ENCODE data around the gene MMUT. TPM values are rescaled to one million over a fixed set of nuclear protein-coding genes. Genes with fewer than 3 reads are reported as not detected.

Gene MMUT
- total RNA-seq, 2 experiments from 2014 or later = 9.0 to 17.2 TPM

DNA sequence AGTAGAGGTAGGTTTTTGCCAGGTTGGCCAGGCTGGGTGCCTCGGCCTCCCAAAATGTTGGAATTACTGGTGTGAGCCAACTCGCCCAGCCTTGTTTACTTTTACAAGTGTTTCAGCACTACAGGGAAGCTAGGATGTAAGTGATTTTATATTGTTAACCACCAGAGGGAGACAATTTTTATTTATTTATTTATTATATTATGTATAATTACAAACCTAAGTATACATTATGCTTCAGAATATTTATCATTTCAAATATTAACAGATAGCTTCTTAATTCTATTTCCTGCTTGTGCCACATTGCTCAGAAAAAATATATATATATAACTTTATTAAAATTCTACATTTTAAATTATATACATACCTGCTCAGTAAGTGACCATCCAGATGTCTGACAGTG is 9.8 kb downstream of the MMUT start:
- Histone ChIP-seq H3K27ac (ENCODE audit: low read depth, low read length, poor library complexity, severe bottlenecking) (no peak overlapping the region), H3K36me3 (ENCODE audit: insufficient read depth, low read length) (peaks cover 40% of the 10 kb centered on the region), H4K20me1 (ENCODE audit: insufficient read depth, low read length) (no peaks in the 10 kb centered on the region), H3K9me2 (ENCODE audit: insufficient read depth, low read length) (no peaks in the 10 kb centered on the region), H3K4me3 (ENCODE audit: low read depth, low read length, poor library complexity, severe bottlenecking) (no peak overlapping the region), H2AFZ (ENCODE audit: low read length) (no peak overlapping the region), H3K9me3 (ENCODE audit: low read length) (no peaks in the 10 kb centered on the region), H3K79me2 (ENCODE audit: insufficient read depth, low read depth, low read length) (no peaks in the 10 kb centered on the region), H3K4me1 (ENCODE audit: insufficient read depth, low read length, poor library complexity, severe bottlenecking) (no peaks in the 10 kb centered on the region), H3K4me2 (ENCODE audit: low read length) (no peak overlapping the region)
- TF ChIP-seq, protein P1, sequence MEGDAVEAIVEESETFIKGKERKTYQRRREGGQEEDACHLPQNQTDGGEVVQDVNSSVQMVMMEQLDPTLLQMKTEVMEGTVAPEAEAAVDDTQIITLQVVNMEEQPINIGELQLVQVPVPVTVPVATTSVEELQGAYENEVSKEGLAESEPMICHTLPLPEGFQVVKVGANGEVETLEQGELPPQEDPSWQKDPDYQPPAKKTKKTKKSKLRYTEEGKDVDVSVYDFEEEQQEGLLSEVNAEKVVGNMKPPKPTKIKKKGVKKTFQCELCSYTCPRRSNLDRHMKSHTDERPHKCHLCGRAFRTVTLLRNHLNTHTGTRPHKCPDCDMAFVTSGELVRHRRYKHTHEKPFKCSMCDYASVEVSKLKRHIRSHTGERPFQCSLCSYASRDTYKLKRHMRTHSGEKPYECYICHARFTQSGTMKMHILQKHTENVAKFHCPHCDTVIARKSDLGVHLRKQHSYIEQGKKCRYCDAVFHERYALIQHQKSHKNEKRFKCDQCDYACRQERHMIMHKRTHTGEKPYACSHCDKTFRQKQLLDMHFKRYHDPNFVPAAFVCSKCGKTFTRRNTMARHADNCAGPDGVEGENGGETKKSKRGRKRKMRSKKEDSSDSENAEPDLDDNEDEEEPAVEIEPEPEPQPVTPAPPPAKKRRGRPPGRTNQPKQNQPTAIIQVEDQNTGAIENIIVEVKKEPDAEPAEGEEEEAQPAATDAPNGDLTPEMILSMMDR (conservative IDR thresholded peaks at IDR 0.05; ENCODE audit: low read length) = peak; percentile 66; the same call in 1 of the 2 replicates
- TF ChIP-seq EZH2phosphoT487 (IDR thresholded peaks at IDR 0.05; ENCODE audit: borderline replicate concordance, low read depth, low read length) = no peak
- POLR2A ChIA-PET = interaction anchor here (1.1 to 1.5 kb wide), 2 partner anchors 12 to 16 kb away, joined by 3 to 6 read pairs; no protein-coding TSS in a partner anchor
- intact Hi-C loops (cut with micrococcal nuclease; ENCODE audit: unreplicated experiment) = no loop called here
- peak; percentile 8 for DNase-seq (ENCODE audit: low spot score)
- CTCF ChIA-PET (ENCODE audit: unreplicated experiment) = no interaction called here
- BruUV-seq (replicated peaks) = no TSS peak

DNA sequence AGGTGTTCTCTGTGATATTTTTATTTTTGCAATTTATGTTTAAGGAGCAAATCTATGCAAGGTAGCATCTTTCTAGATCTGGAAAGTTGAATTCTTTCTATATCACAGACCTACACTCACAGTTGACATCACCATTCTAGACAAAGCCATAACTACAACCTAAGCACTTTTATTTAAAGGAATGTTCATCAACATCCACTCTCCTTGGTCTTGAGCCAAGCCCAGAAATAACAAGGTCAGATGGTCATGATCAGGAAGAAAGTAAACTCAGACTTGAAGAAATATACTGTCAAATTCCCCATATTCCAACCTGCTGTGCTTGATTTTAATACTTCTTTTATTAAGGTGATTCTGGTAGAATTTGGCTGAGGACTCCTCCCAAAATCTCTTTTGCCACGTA is 32.2 kb downstream of the MMUT start:
- DNase-seq (ENCODE audit: low spot score) = no peak
- ChIA-PET POLR2A (interaction anchor here (1.0 kb wide), 2 partner anchors 8 to 25 kb away, joined by 3 to 4 read pairs; no protein-coding TSS in a partner anchor), CTCF (ENCODE audit: unreplicated experiment) (no interaction called here)
- intact Hi-C loops (cut with micrococcal nuclease; ENCODE audit: unreplicated experiment) = no loop called here
- H3K79me2 ChIP-seq (ENCODE audit: insufficient read depth, low read depth, low read length) = no peaks in the 10 kb centered on the region
- H3K4me2 ChIP-seq (ENCODE audit: low read length) = no peak overlapping the region
- TF ChIP-seq, protein P1 (conservative IDR thresholded peaks at IDR 0.05; ENCODE audit: low read length) = no peak
- no peak for TF ChIP-seq EZH2phosphoT487 (IDR thresholded peaks at IDR 0.05; ENCODE audit: borderline replicate concordance, low read depth, low read length)
- H4K20me1 ChIP-seq (ENCODE audit: insufficient read depth, low read length) = no peaks in the 10 kb centered on the region
- no peak overlapping the region for H2AFZ ChIP-seq (ENCODE audit: low read length)
- H3K9me3 ChIP-seq (ENCODE audit: low read length) = no peaks in the 10 kb centered on the region
- H3K4me3 ChIP-seq (ENCODE audit: low read depth, low read length, poor library complexity, severe bottlenecking) = no peak overlapping the region
- H3K36me3 ChIP-seq (ENCODE audit: insufficient read depth, low read length) = peaks cover 39% of the 10 kb centered on the region
- no peaks in the 10 kb centered on the region for H3K9me2 ChIP-seq (ENCODE audit: insufficient read depth, low read length)
- no peaks in the 10 kb centered on the region for H3K4me1 ChIP-seq (ENCODE audit: insufficient read depth, low read length, poor library complexity, severe bottlenecking)
- H3K27ac ChIP-seq (ENCODE audit: low read depth, low read length, poor library complexity, severe bottlenecking) = no peak overlapping the region
- no TSS peak for BruUV-seq (replicated peaks)

DNA sequence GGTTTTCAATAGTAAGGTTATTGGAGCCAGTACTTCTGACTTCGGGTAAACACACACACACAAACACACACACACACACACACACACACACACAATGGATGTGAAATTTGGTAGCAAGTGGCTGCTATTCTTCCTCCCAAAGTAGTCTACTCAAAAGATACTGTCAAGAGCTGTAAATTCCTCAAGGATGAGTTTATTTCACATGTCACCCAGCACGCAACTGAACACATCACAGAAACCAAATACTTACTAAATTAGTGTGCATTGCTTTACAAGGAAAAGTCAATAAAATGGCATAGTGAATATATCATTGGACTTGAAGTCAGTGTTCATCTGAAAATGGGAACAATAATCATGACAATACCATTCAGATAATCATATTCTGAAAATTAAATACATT is 32.9 kb downstream of the MMUT start:
- Histone ChIP-seq H3K27ac (ENCODE audit: low read depth, low read length, poor library complexity, severe bottlenecking) (no peak overlapping the region), H3K9me2 (ENCODE audit: insufficient read depth, low read length) (no peaks in the 10 kb centered on the region), H2AFZ (ENCODE audit: low read length) (no peak overlapping the region), H3K9me3 (ENCODE audit: low read length) (no peaks in the 10 kb centered on the region), H3K36me3 (ENCODE audit: insufficient read depth, low read length) (peaks cover 34% of the 10 kb centered on the region), H4K20me1 (ENCODE audit: insufficient read depth, low read length) (no peaks in the 10 kb centered on the region), H3K4me2 (ENCODE audit: low read length) (no peak overlapping the region), H3K79me2 (ENCODE audit: insufficient read depth, low read depth, low read length) (no peaks in the 10 kb centered on the region), H3K4me1 (ENCODE audit: insufficient read depth, low read length, poor library complexity, severe bottlenecking) (no peaks in the 10 kb centered on the region), H3K4me3 (ENCODE audit: low read depth, low read length, poor library complexity, severe bottlenecking) (no peak overlapping the region)
- BruUV-seq (replicated peaks) = no TSS peak
- TF ChIP-seq, protein P1 (conservative IDR thresholded peaks at IDR 0.05; ENCODE audit: low read length) = no peak
- no peak for TF ChIP-seq EZH2phosphoT487 (IDR thresholded peaks at IDR 0.05; ENCODE audit: borderline replicate concordance, low read depth, low read length)
- POLR2A ChIA-PET = no interaction called here
- CTCF ChIA-PET (ENCODE audit: unreplicated experiment) = no interaction called here
- intact Hi-C loops (cut with micrococcal nuclease; ENCODE audit: unreplicated experiment) = no loop called here
- DNase-seq (ENCODE audit: low spot score) = no peak
